Measurements from ENCODE around the gene FUS.
"Not testable (repeated sequence)": the region's sequence is repeated elsewhere in the genome, so short reads cannot be mapped to it uniquely, and the experiment has no call there.

Gene FUS

GRCh38 chr16:31187808-31188189 lies 7.9 kb downstream of the FUS start:
- DNase-seq = no peak

- DNase-seq = no peak
Observed at GRCh38 chr16:31188450-31189411, 8.8 kb downstream of the FUS start.

GRCh38 chr16:31189412-31189778 lies 9.5 kb downstream of the FUS start:
- DNase-seq = no peak

- no peak for DNase-seq
Observed at GRCh38 chr16:31190061-31190460, 10.1 kb downstream of the FUS start.

- no peak for DNase-seq
Observed at GRCh38 chr16:31190818-31191444, 11.0 kb downstream of the FUS start.

GRCh38 chr16:31191697-31192428 lies 11.9 kb downstream of the FUS start:
- DNase-seq = no peak

GRCh38 chr16:31192856-31193642 lies 13.1 kb downstream of the FUS start:
- DNase-seq = no peak

GRCh38 chr16:31193874-31194273 lies 13.9 kb downstream of the FUS start:
- DNase-seq = no peak

- DNase-seq = no peak
Observed at GRCh38 chr16:31194898-31195297, 15.0 kb downstream of the FUS start.

GRCh38 chr16:31195861-31196260 lies 15.9 kb downstream of the FUS start:
- not testable (repeated sequence) for DNase-seq

- no peak for DNase-seq
Observed at GRCh38 chr16:31196324-31197088, 16.6 kb downstream of the FUS start.

- DNase-seq = no peak
Observed at GRCh38 chr16:31198207-31198882, 18.4 kb downstream of the FUS start.

- DNase-seq = no peak
Observed at GRCh38 chr16:31199430-31200041, 19.6 kb downstream of the FUS start.

- not testable (repeated sequence) for DNase-seq
Observed at GRCh38 chr16:31200111-31200510, 20.2 kb downstream of the FUS start.

- no peak for DNase-seq
Observed at GRCh38 chr16:31200821-31201568, 21.1 kb downstream of the FUS start.

GRCh38 chr16:31201582-31202413 lies 21.9 kb downstream of the FUS start:
- DNase-seq = no peak

- peak; percentile 38 for DNase-seq
Observed at GRCh38 chr16:31202414-31203375, 22.8 kb downstream of the FUS start, which contains the start of gene PYCARD. Gene PYCARD (minus strand): TSS chr16:31202760. CDS start chr16:31202690, 70 bp downstream.

Data from NCI-H2227 treated with DMSO at 0.1 percent for 48 hours (cell line).